Measurements from ENCODE around the gene SLC7A11. TPM values are rescaled to one million over a fixed set of nuclear protein-coding genes. Genes with fewer than 3 reads are reported as not detected.
A peak's percentile ranks its signal among the peaks of the same experiment; 100 is the strongest.
"Not testable (repeated sequence)": the region's sequence is repeated elsewhere in the genome, so short reads cannot be mapped to it uniquely, and the experiment has no call there.

The SLC7A11 gene
- total and polyA plus RNA-seq, 7 donors = under 0.01 to 2.8 (median 0.27) TPM

GRCh38 chr4:138241281-138242075 is 671 bp downstream of the SLC7A11 start:
- no peaks in the 10 kb centered on the region for H3K36me3 ChIP-seq
- H3K27me3 ChIP-seq = no peaks in the 10 kb centered on the region

DNA sequence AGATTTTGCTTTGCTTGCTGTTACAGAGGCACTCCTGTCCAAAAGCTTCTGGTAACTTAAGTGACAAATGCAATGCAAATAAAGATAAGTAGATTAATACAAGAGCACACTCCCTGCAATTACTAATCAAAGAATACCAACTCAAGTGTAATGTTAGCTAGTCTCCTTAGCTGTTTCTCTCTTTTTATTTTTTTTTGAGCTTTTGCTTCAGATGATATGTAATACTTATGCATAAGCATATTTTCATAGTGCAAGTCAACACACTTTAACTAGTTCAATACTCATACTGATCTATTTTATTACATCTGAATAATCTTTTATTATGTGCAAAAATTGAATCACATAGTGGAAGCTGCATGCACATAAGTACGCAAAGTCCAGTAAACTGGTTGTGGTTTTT is 2.7 kb downstream of the SLC7A11 start:
- H3K4me3 ChIP-seq = no peak overlapping the region

More at GRCh38 chr4:138241281-138242075, 671 bp downstream of the SLC7A11 start:
- intact Hi-C loops (cut with DNase I) = no loop called here
- H3K4me3 ChIP-seq = peak overlapping the region in 2 of 4 donors; percentile 21 to 26
- TF ChIP-seq EP300 (IDR thresholded peaks at IDR 0.05) (no peak), POLR2A (IDR thresholded peaks at IDR 0.05) (no peak), POLR2AphosphoS5 (IDR thresholded peaks at IDR 0.05) (no peak), CTCF (IDR thresholded peaks at IDR 0.05) (no peak)
- no peaks in the 10 kb centered on the region for H3K9me3 ChIP-seq
- H3K27ac ChIP-seq = no peak overlapping the region
- H3K4me1 ChIP-seq = peaks cover 0 to 10% (median 3%) of the 10 kb centered on the region in 4 donors
- DNase-seq = no peak
- 25 to 73% methylated on average over 13 of the region's 13 CpGs for WGBS, 2 donors

GRCh38 chr4:138238521-138239292 is 3.4 kb downstream of the SLC7A11 start:
- Histone ChIP-seq H3K4me1 (peaks cover 0 to 10% (median 3%) of the 10 kb centered on the region in 4 donors), H3K27ac (no peak overlapping the region), H3K36me3 (no peaks in the 10 kb centered on the region), H3K9me3 (no peaks in the 10 kb centered on the region), H3K4me3 (no peak overlapping the region), H3K27me3 (no peaks in the 10 kb centered on the region)
- DNase-seq = no peak
- WGBS, 2 donors = 86 to 96% methylated on average over 4 of the region's 4 CpGs
- intact Hi-C loops (cut with DNase I) = no loop called here
- no peak for TF ChIP-seq CTCF (IDR thresholded peaks at IDR 0.05)
- no peak for TF ChIP-seq POLR2AphosphoS5 (IDR thresholded peaks at IDR 0.05)
- no peak for TF ChIP-seq POLR2A (IDR thresholded peaks at IDR 0.05)
- TF ChIP-seq EP300 (IDR thresholded peaks at IDR 0.05) = no peak

More for the DNA sequence above, 2.7 kb downstream of the SLC7A11 start:
- no peaks in the 10 kb centered on the region for H3K36me3 ChIP-seq
- WGBS, 2 donors = 0% methylated on average over 1 of the region's 1 CpG
- intact Hi-C loops (cut with DNase I) = no loop called here
- no peak overlapping the region for H3K27ac ChIP-seq
- peaks cover 0 to 10% (median 3%) of the 10 kb centered on the region in 4 donors for H3K4me1 ChIP-seq
- no peaks in the 10 kb centered on the region for H3K27me3 ChIP-seq
- DNase-seq = no peak
- no peaks in the 10 kb centered on the region for H3K9me3 ChIP-seq
- TF ChIP-seq CTCF (IDR thresholded peaks at IDR 0.05) = no peak
- no peak for TF ChIP-seq POLR2A (IDR thresholded peaks at IDR 0.05)
- TF ChIP-seq POLR2AphosphoS5 (IDR thresholded peaks at IDR 0.05) = no peak
- TF ChIP-seq EP300 (IDR thresholded peaks at IDR 0.05) = no peak

DNA sequence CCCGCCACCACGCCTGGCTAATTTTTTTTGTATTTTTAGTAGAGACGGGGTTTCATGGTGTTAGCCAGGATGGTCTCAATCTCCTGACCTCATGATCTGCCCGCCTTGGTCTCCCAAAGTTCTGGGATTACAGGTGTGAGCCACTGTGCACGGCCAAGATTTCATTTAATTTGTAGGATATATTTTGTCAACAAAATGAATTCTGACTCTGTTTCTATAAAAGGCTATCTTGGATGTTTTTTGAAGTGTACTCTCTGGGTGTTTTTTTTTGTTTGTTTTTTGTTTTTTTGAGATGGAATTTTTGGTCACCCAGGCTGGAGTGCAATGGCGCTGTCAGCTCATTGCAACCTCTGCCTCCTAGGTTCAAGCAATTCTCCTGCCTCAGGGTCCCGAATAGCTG is 5.0 kb downstream of the SLC7A11 start:
- H3K9me3 ChIP-seq; H3K4me1 ChIP-seq; H3K27me3 ChIP-seq; DNase-seq; H3K36me3 ChIP-seq; H3K4me3 ChIP-seq; H3K27ac ChIP-seq; intact Hi-C loops (cut with DNase I): not testable (repeated sequence)
- 95 to 96% methylated on average over 7 of the region's 7 CpGs for WGBS, 2 donors

- DNase-seq = no peak
- Histone ChIP-seq H3K27me3 (no peaks in the 10 kb centered on the region), H3K4me3 (no peak overlapping the region), H3K4me1 (no peaks in the 10 kb centered on the region), H3K36me3 (no peaks in the 10 kb centered on the region), H3K27ac (no peak overlapping the region), H3K9me3 (no peaks in the 10 kb centered on the region)
- intact Hi-C loops (cut with DNase I) = no loop called here
- TF ChIP-seq CTCF (IDR thresholded peaks at IDR 0.05) (no peak), POLR2A (IDR thresholded peaks at IDR 0.05) (no peak), EP300 (IDR thresholded peaks at IDR 0.05) (no peak), POLR2AphosphoS5 (IDR thresholded peaks at IDR 0.05) (no peak)
- 84 to 88% methylated on average over 2 of the region's 2 CpGs for WGBS, 2 donors
Observed at GRCh38 chr4:138236037-138236436, 6.1 kb downstream of the SLC7A11 start.

Measured in sigmoid colon (tissue), 7 donors.